Suprapubic skin (tissue), 4 donors: ENCODE results near the gene MAP2K5.

Source experiments
- CTCF ChIP-seq, 2 donors: fragments of 200-600 bp in 1 of 2; fragments of 450-650 bp in 1 of 2; sonication (generic) in 1 of 2; IDR thresholded peaks; one replicate each; pipeline ENCODE4 v1.5.1; 2016 to 2019; ENCODE audit warnings: antibody characterized with exemption in 2 of 2, mild to moderate bottlenecking in 1 of 2, moderate library complexity in 1 of 2
- EP300 ChIP-seq: sonication (generic); formaldehyde crosslinking; IDR thresholded peaks from one replicate; pipeline ENCODE4 v1.6.1; 2017; ENCODE audit warnings: antibody characterized with exemption
- POLR2A ChIP-seq, 2 donors: fragments of 450-650 bp; IDR thresholded peaks; one replicate each; pipeline ENCODE4 v1.6.1; 2017; ENCODE audit warnings: antibody characterized with exemption in 2 of 2, mild to moderate bottlenecking in 2 of 2, moderate library complexity in 2 of 2
- POLR2AphosphoS5 ChIP-seq, 3 donors: sonication (generic); formaldehyde crosslinking; IDR thresholded peaks; one replicate each; pipeline ENCODE4 v1.6.1; 2017; ENCODE audit warnings: antibody characterized with exemption in 3 of 3

- TF ChIP-seq CTCF (IDR thresholded peaks at IDR 0.05) (no peak), POLR2AphosphoS5 (IDR thresholded peaks at IDR 0.05) (no peak), POLR2A (IDR thresholded peaks at IDR 0.05) (no peak), EP300 (no peak)
Observed at GRCh38 chr15:67836134-67836455, 293.6 kb downstream of the MAP2K5 start.
